Activated T-cell treated with anti-CD3 and anti-CD28 coated beads, Interleukin-2, amount 50 U/mL, for 1 hour (primary cell): ENCODE data around the gene HOXD11.

Experiments used
- DNase-seq: peaks from one replicate; pipeline ENCODE4 v3.0.0-alpha.2; 2020

Gene HOXD11

GRCh38 chr2:176151442-176152287 lies 44.6 kb downstream of the HOXD11 start, which contains the start of gene HOXD4:
TSS of gene HOXD4 (plus strand) at chr2:176151550. CDS start at chr2:176151634, 84 bp downstream.
- no peak for DNase-seq

GRCh38 chr2:176152350-176153181 lies 45.5 kb downstream of the HOXD11 start:
- DNase-seq: no peak

GRCh38 chr2:176154576-176155252 lies 47.6 kb downstream of the HOXD11 start:
- DNase-seq: no peak

- DNase-seq: no peak
Observed at GRCh38 chr2:176155356-176156044, 48.4 kb downstream of the HOXD11 start.

- DNase-seq: no peak
Observed at GRCh38 chr2:176156301-176156806, 49.3 kb downstream of the HOXD11 start.

GRCh38 chr2:176156807-176157498 lies 49.9 kb downstream of the HOXD11 start, which contains the start of gene HOXD3:
TSS of gene HOXD3 (plus strand) at chr2:176157307. CDS start at chr2:176169115, 11,808 bp downstream.
- no peak for DNase-seq

GRCh38 chr2:176157499-176158185 lies 50.6 kb downstream of the HOXD11 start:
- DNase-seq: no peak

GRCh38 chr2:176158186-176158591 lies 51.1 kb downstream of the HOXD11 start:
- no peak for DNase-seq

GRCh38 chr2:176158855-176159662 lies 52.0 kb downstream of the HOXD11 start:
- DNase-seq: no peak
